ENCODE results near the gene HERPUD1.

- no peak for TF ChIP-seq CTCF (IDR thresholded peaks at IDR 0.05)
- no peak for TF ChIP-seq POLR2AphosphoS5 (IDR thresholded peaks at IDR 0.05; ENCODE audit: insufficient read depth in 1 of 2, low read depth in 1 of 2)
- no peak for TF ChIP-seq POLR2A (IDR thresholded peaks at IDR 0.05)
These were observed 34.1 kb downstream of the HERPUD1 start for GRCh38 chr16:56966093-56966475.

Data from vagina (tissue), 2 donors.